K562 (cell line): Measurements from ENCODE around the gene ADRA1B. TPM values are rescaled to one million over a fixed set of nuclear protein-coding genes. Genes with fewer than 3 reads are reported as not detected.

ENCODE experiments used
- ATAC-seq: fragments of 200-7000 bp; cut with Tn5 transposase; 3 replicates; pipeline ENCODE4 v1.9.1; 2020; ENCODE audit warnings: moderate library complexity
- BruUV-seq: library from RNA; stranded (reverse); fragments of 400-500 nt; replicated peaks from 2 replicates; lab custom pipeline; 2021; lab: Mats Ljungman, UMichigan
- CTCF ChIA-PET: fragments of 300-600 bp; formaldehyde crosslinking; extraction: SDS; loops from one replicate; lab custom pipeline; 2021; ENCODE audit warnings: low intra/inter-chr PET ratio; lab: Yijun Ruan, JAX
- POLR2A ChIA-PET: fragments of 300-600, 350-650 bp; sonication (Branson Sonifier 250); formaldehyde crosslinking; extraction: SDS; loops from one replicate; lab custom pipeline; 2021; ENCODE audit warnings: antibody characterized with exemption, inconsistent platforms; lab: Yijun Ruan, JAX
- DNase-seq, 4 experiments: peaks; one replicate each; pipeline versions ENCODE4 v3.0.0 to v3.0.0-alpha.2; 2011 to 2018; ENCODE audit warnings: low spot score in 3 of 4, mixed read lengths in 3 of 4; ENCODE audit errors: extremely low read depth in 1 of 4
- FAIRE-seq: peaks from 2 replicates; lab custom pipeline; 2011; peaks lifted over from hg19 to GRCh38; lab: Jason Lieb, UNC
- H2AFZ ChIP-seq: 2 replicates; pipeline ENCODE4 v1.6.0; 2011; ENCODE audit warnings: low read depth, low read length, control low read depth, inconsistent platforms
- H3K27ac ChIP-seq: fragments of 200-600 bp; 3 replicates; pipeline ENCODE4 v1.8.0; 2011; ENCODE audit warnings: low read depth, mild to moderate bottlenecking, control low read depth, inconsistent platforms, low read length, moderate library complexity, mixed read lengths; ENCODE audit errors: extremely low read depth
- H3K27me3 ChIP-seq, 2 experiments: fragments of 300-600 bp in 1 of 2; 2 replicates in 1 of 2; 3 replicates in 1 of 2; pipeline versions ENCODE4 v1.6.0 to v1.8.0; 2011; ENCODE audit warnings: inconsistent platforms in 2 of 2, low read length in 2 of 2, mild to moderate bottlenecking in 1 of 2, mixed read lengths in 1 of 2, moderate library complexity in 1 of 2; ENCODE audit not compliant: control insufficient read depth in 2 of 2, insufficient read depth in 2 of 2
- H3K36me3 ChIP-seq: fragments of 300-600 bp; 3 replicates; pipeline ENCODE4 v1.8.0; 2011; ENCODE audit warnings: mild to moderate bottlenecking, low read length, inconsistent platforms; ENCODE audit not compliant: control insufficient read depth, insufficient read depth
- H3K4me1 ChIP-seq, 2 experiments: fragments of 200-600 bp in 1 of 2; replicated peaks in 1 of 2; 2 replicates in 1 of 2; 3 replicates in 1 of 2; pipeline versions ENCODE4 v1.5.1 to v1.8.0; 2011; ENCODE audit warnings: inconsistent platforms in 2 of 2, low read length in 2 of 2, mild to moderate bottlenecking in 1 of 2, mixed read lengths in 1 of 2, moderate library complexity in 1 of 2; ENCODE audit not compliant: control insufficient read depth in 2 of 2, insufficient read depth in 2 of 2
- H3K4me2 ChIP-seq: 2 replicates; pipeline ENCODE4 v1.6.1; 2011; ENCODE audit warnings: low read length, control low read depth, inconsistent platforms, mixed read lengths; ENCODE audit not compliant: insufficient read depth
- H3K4me3 ChIP-seq: fragments of 200-600 bp; sonication (generic), shearing (Covaris generic); 2 replicates; pipeline ENCODE4 v1.5.1; 2016; ENCODE audit warnings: control low read depth, inconsistent platforms
- H3K79me2 ChIP-seq: fragments of 200-600 bp; 3 replicates; pipeline ENCODE4 v1.8.0; 2011; ENCODE audit warnings: low read length, inconsistent platforms; ENCODE audit not compliant: control insufficient read depth, insufficient read depth
- H3K9ac ChIP-seq, 2 experiments: 2 replicates each; pipeline versions ENCODE4 v1.6.0 to v1.6.1; 2011; ENCODE audit warnings: low read depth in 2 of 2, low read length in 2 of 2, control low read depth in 1 of 2, inconsistent platforms in 1 of 2, mild to moderate bottlenecking in 1 of 2, mixed read lengths in 1 of 2; ENCODE audit not compliant: insufficient read depth in 1 of 2
- H3K9me1 ChIP-seq: one replicate; pipeline ENCODE4 v1.6.0; 2011; ENCODE audit warnings: inconsistent platforms, mild to moderate bottlenecking, low read length, moderate library complexity; ENCODE audit not compliant: control insufficient read depth, insufficient read depth
- H3K9me3 ChIP-seq: replicated peaks from 2 replicates; pipeline ENCODE4 v1.5.1; 2011; ENCODE audit warnings: low read depth, low read length, inconsistent platforms; ENCODE audit not compliant: control insufficient read depth, insufficient read depth
- H4K20me1 ChIP-seq: replicated peaks from 2 replicates; pipeline ENCODE4 v1.6.1; 2011; ENCODE audit warnings: low read length, inconsistent platforms, mixed read lengths; ENCODE audit not compliant: control insufficient read depth, insufficient read depth
- CBX1 ChIP-seq: sonication (generic); IDR thresholded peaks from 2 replicates; pipeline ENCODE4 v1.6.1; 2016; ENCODE audit warnings: antibody characterized with exemption, low read depth, mild to moderate bottlenecking
- CBX8 ChIP-seq: fragments of 200-600 bp; sonication (generic); IDR thresholded peaks from 2 replicates; pipeline ENCODE4 v1.6.1; 2012; ENCODE audit warnings: borderline replicate concordance, mixed run types, low read depth, mild to moderate bottlenecking, moderate library complexity, mixed read lengths, low read length, control low read depth, inconsistent platforms; ENCODE audit not compliant: poor library complexity, severe bottlenecking; ENCODE audit errors: extremely low read depth
- DACH1 ChIP-seq: fragments of 450-650 bp; IDR thresholded peaks from 2 replicates; pipeline ENCODE4 v1.6.1; 2018; ENCODE audit not compliant: partially characterized antibody
- EP400 ChIP-seq: fragments of 450-650 bp; IDR thresholded peaks from 2 replicates; pipeline ENCODE4 v1.6.1; 2017; ENCODE audit warnings: antibody characterized with exemption, mild to moderate bottlenecking, moderate library complexity
- PHTF2 ChIP-seq: fragments of 250-450 bp; sonication (Bioruptor Pico); IDR thresholded peaks from 2 replicates; pipeline ENCODE4 v1.5.0; 2021; ENCODE audit warnings: mild to moderate bottlenecking
- XRCC5 ChIP-seq: fragments of 200-400 bp; formaldehyde crosslinking; IDR thresholded peaks from 2 replicates; pipeline ENCODE4 v1.6.1; 2017; ENCODE audit warnings: low read depth, mild to moderate bottlenecking, low read length
- ZNF408 ChIP-seq: fragments of 250-450 bp; sonication (Bioruptor Pico); IDR thresholded peaks from 2 replicates; pipeline ENCODE4 v1.4.0; 2020; ENCODE audit warnings: low read depth, mild to moderate bottlenecking, moderate library complexity
- ZNF707 ChIP-seq: fragments of 250-450 bp; sonication (Bioruptor Pico); conservative IDR thresholded peaks from 2 replicates; pipeline ENCODE4 v1.8.0; 2022; ENCODE audit warnings: inconsistent platforms, mild to moderate bottlenecking, moderate library complexity
- ZNF76 ChIP-seq: fragments of 250-450 bp; sonication (Bioruptor Pico); IDR thresholded peaks from 2 replicates; pipeline ENCODE4 v1.4.0; 2020; ENCODE audit warnings: mild to moderate bottlenecking, moderate library complexity, borderline replicate concordance
- WGBS: fragments of 100-300 bp; shearing (Covaris generic); methylation state at CpG from one replicate; pipeline ENCODE4 v1.1.6; 2016; ENCODE audit warnings: low coverage, mixed read lengths; ENCODE audit not compliant: insufficient coverage; ENCODE audit errors: missing lambda C conversion rate; 5-methylcytosine and 5-hydroxymethylcytosine counted together
- in situ Hi-C: fragments of 300-500 bp; cut with MboI; formaldehyde crosslinking; loops from 4 replicates; pipeline ENCODE4 v1.15.0; 2018; ENCODE audit warnings: inconsistent platforms, mixed read lengths
- intact Hi-C: fragments of 100-400 bp; cut with micrococcal nuclease; formaldehyde crosslinking; loops from 2 replicates; pipeline ENCODE4 v1.14.2; 2022
- polyA plus RNA-seq, 8 experiments: library from polyadenylated mRNA; depleted of rRNA in 4 of 8; stranded (reverse) in 5 of 8; unstranded in 3 of 8; fragments of >200 nt; fragmentation: Nextera tagmentation in 2 of 8; fragmentation: Illumina TruSeq in 1 of 8; extraction: Ambion mirVana in 2 of 8; extraction: Trizol in 1 of 8; gene quantifications; 2 replicates each; pipeline versions ENCODE4 v1.2.1 to v1.2.3, GENCODE V29; 2011 to 2014; ENCODE audit warnings: inconsistent platforms in 1 of 8, missing spikeins in 1 of 8
- total RNA-seq, 7 experiments: library from RNA; depleted of rRNA in 6 of 7; stranded (reverse); fragments of >200 nt in 6 of 7; fragmentation: Illumina TruSeq in 2 of 7; extraction: Trizol in 2 of 7; gene quantifications; 2 replicates each; pipeline versions ENCODE4 v1.2.1 to v1.2.3, GENCODE V29; 2011 to 2021; ENCODE audit warnings: low replicate concordance in 1 of 7
- TF ChIP-seq, protein P1 (sequence below): conservative IDR thresholded peaks from 2 replicates; pipeline ENCODE4 v1.6.1; 2011; ENCODE audit warnings: low read depth, mild to moderate bottlenecking, low read length; ENCODE audit not compliant: control insufficient read depth

Gene ADRA1B
- total and polyA plus RNA-seq, 9 of the 15 experiments (the other 6 are each of a cell fraction or from before 2014, with no cell fraction given): not detected

DNA sequence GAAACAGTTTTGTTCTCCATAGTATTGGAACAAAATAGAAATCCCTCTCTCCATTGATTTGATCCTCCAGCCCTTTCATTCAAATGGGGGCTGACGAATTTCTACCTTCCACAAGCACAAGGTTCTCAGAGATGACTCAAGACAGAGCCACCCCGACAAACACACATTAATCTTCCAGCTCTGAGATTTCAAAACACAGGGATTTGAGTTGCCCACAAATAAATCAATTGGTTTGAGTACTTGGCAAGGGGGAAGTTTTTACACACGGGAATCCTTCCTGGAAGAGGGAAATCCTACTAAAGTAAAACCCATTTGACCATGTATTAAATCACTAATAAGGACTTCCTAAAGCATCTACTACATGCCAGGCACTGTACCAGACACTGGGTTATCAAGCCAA is 5.4 kb downstream of the ADRA1B start:
- H3K27ac ChIP-seq: no peak overlapping the region
- 0% methylated on average over 3 of the region's 3 CpGs for WGBS
- no peak overlapping the region for H3K9ac ChIP-seq
- no peaks in the 10 kb centered on the region for H3K79me2 ChIP-seq
- FAIRE-seq (no peak), DNase-seq (no peak), ATAC-seq (no peak)
- in situ Hi-C loops: no loop called here
- intact Hi-C loops: no loop called here
- POLR2A ChIA-PET: no interaction called here
- H3K9me3 ChIP-seq: no peaks in the 10 kb centered on the region
- H3K36me3 ChIP-seq: no peaks in the 10 kb centered on the region
- CTCF ChIA-PET: no interaction called here
- no TSS peak for BruUV-seq
- H3K4me1 ChIP-seq: peaks cover 0 to under 1% of the 10 kb centered on the region in 2 experiments; a peak in 1 of 5 replicates
- peaks cover 12 to 22% of the 10 kb centered on the region in 2 experiments; a peak in 4 of 5 replicates for H3K27me3 ChIP-seq
- H2AFZ ChIP-seq: no peak overlapping the region
- H3K9me1 ChIP-seq: no peaks in the 10 kb centered on the region
- TF ChIP-seq ZNF76 (CRISPR knock-in tag): no peak
- no peak for TF ChIP-seq ZNF707
- TF ChIP-seq, protein P1, sequence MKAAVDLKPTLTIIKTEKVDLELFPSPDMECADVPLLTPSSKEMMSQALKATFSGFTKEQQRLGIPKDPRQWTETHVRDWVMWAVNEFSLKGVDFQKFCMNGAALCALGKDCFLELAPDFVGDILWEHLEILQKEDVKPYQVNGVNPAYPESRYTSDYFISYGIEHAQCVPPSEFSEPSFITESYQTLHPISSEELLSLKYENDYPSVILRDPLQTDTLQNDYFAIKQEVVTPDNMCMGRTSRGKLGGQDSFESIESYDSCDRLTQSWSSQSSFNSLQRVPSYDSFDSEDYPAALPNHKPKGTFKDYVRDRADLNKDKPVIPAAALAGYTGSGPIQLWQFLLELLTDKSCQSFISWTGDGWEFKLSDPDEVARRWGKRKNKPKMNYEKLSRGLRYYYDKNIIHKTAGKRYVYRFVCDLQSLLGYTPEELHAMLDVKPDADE: no peak
- no peak for TF ChIP-seq DACH1
- no peak for TF ChIP-seq XRCC5
- no peak for TF ChIP-seq ZNF408
- no peak for TF ChIP-seq PHTF2
- TF ChIP-seq EP400: no peak
- no peak for TF ChIP-seq CBX8
- TF ChIP-seq CBX1: no peak
- H4K20me1 ChIP-seq: no peaks in the 10 kb centered on the region
- H3K4me2 ChIP-seq: no peak overlapping the region
- no peak overlapping the region for H3K4me3 ChIP-seq
